Peyer's patch (tissue), 4 donors: Measurements from ENCODE around the gene ASXL1.

ENCODE experiments used
- POLR2A ChIP-seq, 2 donors: fragments of 450-650 bp; IDR thresholded peaks; one replicate each; pipeline ENCODE4 v1.5.1; 2017; ENCODE audit warnings: antibody characterized with exemption in 2 of 2, mild to moderate bottlenecking in 2 of 2, moderate library complexity in 2 of 2
- TF ChIP-seq, protein P1 (sequence below), 6 experiments: fragments of 450-650 bp in 4 of 6; fragments of 200-600 bp in 2 of 6; sonication (generic) in 1 of 6; IDR thresholded peaks; one replicate each; pipeline ENCODE4 v1.5.1; 2017 to 2019; ENCODE audit warnings: antibody characterized with exemption in 6 of 6, mild to moderate bottlenecking in 3 of 6, moderate library complexity in 1 of 6

DNA sequence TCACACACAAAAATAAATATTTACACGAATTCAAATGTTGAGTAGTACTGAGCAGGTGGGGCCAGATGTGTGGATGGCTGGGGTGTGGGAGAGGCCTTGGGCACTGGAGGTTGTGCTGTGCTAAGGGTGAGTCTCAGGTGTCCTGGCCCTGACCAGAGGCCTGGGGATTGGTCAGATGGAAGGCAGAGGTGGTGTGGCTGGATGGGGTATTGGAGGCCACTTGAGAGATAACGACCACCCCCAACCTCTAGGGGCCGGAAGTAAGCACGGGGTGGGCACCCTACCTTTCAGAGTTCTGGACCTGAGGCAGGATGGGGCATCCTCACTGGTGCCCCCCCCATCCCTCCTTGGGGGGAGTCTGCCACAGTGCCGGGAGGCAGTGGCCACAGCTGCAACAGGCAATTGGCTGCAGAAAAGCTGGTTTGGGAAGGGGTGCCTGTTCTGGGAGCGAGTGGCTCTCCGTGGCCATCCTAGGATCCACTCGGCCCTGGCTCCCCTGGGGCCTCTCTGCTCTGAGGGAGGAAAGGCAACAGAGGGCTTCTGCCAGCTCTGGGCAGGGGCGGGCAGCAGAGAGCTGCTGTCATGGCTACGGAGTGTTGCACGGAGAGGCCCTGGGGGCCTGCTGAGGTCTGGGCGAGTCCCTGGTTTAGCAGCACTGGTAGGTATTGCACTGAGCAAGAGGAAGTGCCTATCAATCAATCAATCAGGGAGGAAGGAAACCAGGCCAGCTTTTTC, 87.6 kb downstream of the ASXL1 start:
- TF ChIP-seq, protein P1, sequence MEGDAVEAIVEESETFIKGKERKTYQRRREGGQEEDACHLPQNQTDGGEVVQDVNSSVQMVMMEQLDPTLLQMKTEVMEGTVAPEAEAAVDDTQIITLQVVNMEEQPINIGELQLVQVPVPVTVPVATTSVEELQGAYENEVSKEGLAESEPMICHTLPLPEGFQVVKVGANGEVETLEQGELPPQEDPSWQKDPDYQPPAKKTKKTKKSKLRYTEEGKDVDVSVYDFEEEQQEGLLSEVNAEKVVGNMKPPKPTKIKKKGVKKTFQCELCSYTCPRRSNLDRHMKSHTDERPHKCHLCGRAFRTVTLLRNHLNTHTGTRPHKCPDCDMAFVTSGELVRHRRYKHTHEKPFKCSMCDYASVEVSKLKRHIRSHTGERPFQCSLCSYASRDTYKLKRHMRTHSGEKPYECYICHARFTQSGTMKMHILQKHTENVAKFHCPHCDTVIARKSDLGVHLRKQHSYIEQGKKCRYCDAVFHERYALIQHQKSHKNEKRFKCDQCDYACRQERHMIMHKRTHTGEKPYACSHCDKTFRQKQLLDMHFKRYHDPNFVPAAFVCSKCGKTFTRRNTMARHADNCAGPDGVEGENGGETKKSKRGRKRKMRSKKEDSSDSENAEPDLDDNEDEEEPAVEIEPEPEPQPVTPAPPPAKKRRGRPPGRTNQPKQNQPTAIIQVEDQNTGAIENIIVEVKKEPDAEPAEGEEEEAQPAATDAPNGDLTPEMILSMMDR (IDR thresholded peaks at IDR 0.05) = no peak
- no peak for TF ChIP-seq POLR2A (IDR thresholded peaks at IDR 0.05)
